HG03097 (cell line): ENCODE results near the gene TRERF1.

Experiments
- ATAC-seq: cut with Tn5 transposase; IDR thresholded peaks from one replicate; pipeline ENCODE4 v1.9.1; 2021; ENCODE audit not compliant: unreplicated experiment, low FRiP score

Gene TRERF1

GRCh38 chr6:42176981-42177380 is 274.7 kb downstream of the TRERF1 start:
- no peak for ATAC-seq

GRCh38 chr6:42175860-42176259 is 275.9 kb downstream of the TRERF1 start:
- ATAC-seq = no peak
